NB4 (cell line): ENCODE results near the gene WFDC10B.

Experiments used
- POLR2A ChIP-seq: IDR thresholded peaks from 2 replicates; pipeline ENCODE4 v1.6.1; 2011; ENCODE audit warnings: mild to moderate bottlenecking; ENCODE audit not compliant: insufficient read length; ENCODE audit errors: extremely low read depth
- TF ChIP-seq, protein P1 (sequence below): IDR thresholded peaks from one replicate; pipeline ENCODE4 v1.5.1; 2012; ENCODE audit warnings: low read depth, low read length

DNA sequence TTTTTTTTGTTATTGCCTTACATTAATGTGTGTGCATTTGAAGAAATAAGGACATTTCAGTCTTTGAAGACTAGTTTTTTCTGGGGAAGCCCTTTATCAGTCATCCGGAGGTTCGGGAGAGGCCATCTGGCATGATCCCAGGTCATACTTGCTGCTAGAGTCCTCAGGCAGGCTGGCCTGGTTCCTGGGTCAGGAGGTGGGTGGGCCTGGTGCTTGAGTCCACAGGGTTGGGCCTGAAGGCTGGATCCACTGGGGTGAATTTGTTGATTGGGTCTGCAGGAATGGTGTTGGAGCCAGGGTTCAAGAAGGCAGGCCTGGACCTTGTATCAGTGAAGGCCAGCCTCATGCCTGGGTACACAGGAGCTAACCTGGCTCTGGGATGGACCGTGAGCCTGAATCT is 57.9 kb downstream of the WFDC10B start:
- TF ChIP-seq, protein P1, sequence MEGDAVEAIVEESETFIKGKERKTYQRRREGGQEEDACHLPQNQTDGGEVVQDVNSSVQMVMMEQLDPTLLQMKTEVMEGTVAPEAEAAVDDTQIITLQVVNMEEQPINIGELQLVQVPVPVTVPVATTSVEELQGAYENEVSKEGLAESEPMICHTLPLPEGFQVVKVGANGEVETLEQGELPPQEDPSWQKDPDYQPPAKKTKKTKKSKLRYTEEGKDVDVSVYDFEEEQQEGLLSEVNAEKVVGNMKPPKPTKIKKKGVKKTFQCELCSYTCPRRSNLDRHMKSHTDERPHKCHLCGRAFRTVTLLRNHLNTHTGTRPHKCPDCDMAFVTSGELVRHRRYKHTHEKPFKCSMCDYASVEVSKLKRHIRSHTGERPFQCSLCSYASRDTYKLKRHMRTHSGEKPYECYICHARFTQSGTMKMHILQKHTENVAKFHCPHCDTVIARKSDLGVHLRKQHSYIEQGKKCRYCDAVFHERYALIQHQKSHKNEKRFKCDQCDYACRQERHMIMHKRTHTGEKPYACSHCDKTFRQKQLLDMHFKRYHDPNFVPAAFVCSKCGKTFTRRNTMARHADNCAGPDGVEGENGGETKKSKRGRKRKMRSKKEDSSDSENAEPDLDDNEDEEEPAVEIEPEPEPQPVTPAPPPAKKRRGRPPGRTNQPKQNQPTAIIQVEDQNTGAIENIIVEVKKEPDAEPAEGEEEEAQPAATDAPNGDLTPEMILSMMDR, result no peak
- no peak for TF ChIP-seq POLR2A
